Measurements from ENCODE around the gene FBN1. TPM values are rescaled to one million over a fixed set of nuclear protein-coding genes. Genes with fewer than 3 reads are reported as not detected.

FBN1 gene
- total and polyA plus RNA-seq, 10 of the 15 experiments (the other 5 are each of a cell fraction or from before 2014, with no cell fraction given), result 2.2 to 15.3 (median 7.0) TPM

GRCh38 chr15:48654801-48655200 lies 9.3 kb upstream of the FBN1 start (continued):
- TF ChIP-seq MAX (IDR thresholded peaks at IDR 0.05; ENCODE audit: low read depth, low read length), result no peak
- no peak for TF ChIP-seq SUPT20H (IDR thresholded peaks at IDR 0.05; ENCODE audit: borderline replicate concordance, control insufficient read depth, low read depth, low read length)
- no peak for TF ChIP-seq PML (IDR thresholded peaks at IDR 0.05; ENCODE audit: low read length)
- TF ChIP-seq ESRRA (IDR thresholded peaks at IDR 0.05; ENCODE audit: low read length), result no peak
- no peak for TF ChIP-seq JUND (IDR thresholded peaks at IDR 0.05; ENCODE audit: low read depth, low read length)

DNA sequence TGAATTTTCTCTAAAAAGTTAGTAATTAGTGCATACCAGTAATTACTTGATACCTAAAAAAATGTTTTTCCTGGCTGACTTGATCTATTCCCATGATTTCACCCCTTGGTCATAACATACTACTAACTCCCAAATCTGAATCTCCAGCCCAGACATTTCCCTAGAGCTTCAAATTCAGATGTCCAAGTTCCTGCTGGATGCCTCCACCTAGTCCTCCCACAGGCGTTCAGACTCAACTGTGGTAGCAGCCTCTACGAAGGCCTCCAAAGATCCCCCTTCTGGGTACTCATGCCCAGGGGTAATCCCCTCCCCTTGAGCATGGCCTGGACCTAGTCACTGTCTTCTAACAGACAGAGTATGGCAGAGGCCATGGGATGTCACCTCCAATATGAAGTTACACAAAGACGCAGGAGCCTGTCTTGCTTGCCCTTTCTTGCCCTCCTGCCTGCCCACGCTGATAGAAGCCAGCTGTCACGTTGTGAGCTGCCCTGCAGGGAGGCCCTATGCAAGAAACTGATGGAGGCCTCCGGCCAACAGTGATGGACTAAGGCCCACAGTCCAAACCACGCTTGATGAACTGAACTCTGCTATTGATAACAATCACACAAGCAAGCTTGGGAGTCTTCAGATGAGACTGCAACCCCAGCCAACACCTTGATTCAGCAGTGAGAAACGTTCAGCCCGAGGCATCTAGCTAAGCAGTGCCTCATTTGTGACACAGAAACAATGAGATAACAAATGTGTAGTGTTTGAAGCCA lies 8.6 kb upstream of the FBN1 start:
- Histone ChIP-seq H2AFZ (ENCODE audit: control insufficient read depth, low read depth, low read length) (no peak overlapping the region), H4K20me1 (ENCODE audit: control insufficient read depth, insufficient read depth) (no peaks in the 10 kb centered on the region), H3K27me3 (replicated peaks in 1 of 2; ENCODE audit: control insufficient read depth in 2 of 2, insufficient read depth in 2 of 2, low read length in 1 of 2) (no peaks in the 10 kb centered on the region), H3K36me3 (ENCODE audit: control insufficient read depth in 2 of 2, insufficient read depth in 2 of 2, low read length in 1 of 2) (no peaks in the 10 kb centered on the region), H3K27ac (ENCODE audit: control insufficient read depth, insufficient read depth) (no peak overlapping the region), H3K4me2 (ENCODE audit: control insufficient read depth, insufficient read depth) (no peak overlapping the region), H3K9ac (ENCODE audit: control insufficient read depth, insufficient read depth, low read length) (no peak overlapping the region), H3K79me2 (ENCODE audit: control insufficient read depth, insufficient read depth, low read length) (no peaks in the 10 kb centered on the region), H3K4me1 (ENCODE audit: control insufficient read depth, insufficient read depth, low read length) (no peaks in the 10 kb centered on the region), H3K4me3 (no peak overlapping the region), H3K9me3 (replicated peaks; ENCODE audit: control insufficient read depth, insufficient read depth, low read length) (no peaks in the 10 kb centered on the region)
- ATAC-seq (no peak), DNase-seq (ENCODE audit: low read depth, low spot score) (no peak), FAIRE-seq (no peak)
- CTCF ChIA-PET, result interaction anchor here (1.3 kb wide), 1 partner anchor 296 kb away, joined by 5 read pairs; no protein-coding TSS in a partner anchor
- no TSS peak for BruUV-seq (replicated peaks)
- POLR2A ChIA-PET, result no interaction called here
- intact Hi-C loops (cut with micrococcal nuclease; ENCODE audit: unreplicated experiment), result no loop called here
- SMC1A ChIA-PET (ENCODE audit: uncharacterized antibody, unreplicated experiment), result interaction anchor here (1.4 kb wide), 1 partner anchor 8 kb away, joined by 5 read pairs; no protein-coding TSS in a partner anchor
- no peak for TF ChIP-seq TBL1XR1 (IDR thresholded peaks at IDR 0.05; ENCODE audit: low read depth, low read length)
- no peak for TF ChIP-seq BRCA1 (IDR thresholded peaks at IDR 0.05; ENCODE audit: low read depth, low read length)
- no peak for TF ChIP-seq IKZF2 (IDR thresholded peaks at IDR 0.05)
- TF ChIP-seq SMARCA5 (IDR thresholded peaks at IDR 0.05), result no peak
- no peak for TF ChIP-seq SKIL (IDR thresholded peaks at IDR 0.05; ENCODE audit: low read depth, poor library complexity, severe bottlenecking)
- TF ChIP-seq KDM1A (IDR thresholded peaks at IDR 0.05; ENCODE audit: borderline replicate concordance), result no peak
- no peak for TF ChIP-seq SMAD1 (IDR thresholded peaks at IDR 0.05; ENCODE audit: low read depth, partially characterized antibody)
- no peak for TF ChIP-seq ZBTB4 (CRISPR knock-in tag; IDR thresholded peaks at IDR 0.05)
- no peak for TF ChIP-seq ATF7 (IDR thresholded peaks at IDR 0.05; ENCODE audit: low read depth)
- no peak for TF ChIP-seq WRNIP1 (IDR thresholded peaks at IDR 0.05; ENCODE audit: borderline replicate concordance, low read depth, low read length)
- no peak for TF ChIP-seq PAX8 (IDR thresholded peaks at IDR 0.05)
- TF ChIP-seq ZNF217 (IDR thresholded peaks at IDR 0.05), result no peak
- no peak for TF ChIP-seq FOS (IDR thresholded peaks at IDR 0.05; ENCODE audit: borderline replicate concordance, extremely low read depth, insufficient read length)
- no peak for TF ChIP-seq MEF2B (IDR thresholded peaks at IDR 0.05; ENCODE audit: partially characterized antibody, poor library complexity, severe bottlenecking)
- RAD21 ChIA-PET (ENCODE audit: unreplicated experiment), result no interaction called here
- WGBS (ENCODE audit: insufficient coverage, insufficient replicate concordance, low lambda C conversion rate, missing lambda C conversion rate), result 35% methylated on average over 9 of the region's 9 CpGs
- in situ Hi-C loops (cut with MboI), result no loop called here
